CD4-positive, alpha-beta T cell treated with Interleukin-17A for 4 hours (primary cell): ENCODE data around the gene SNIP1.
"Not testable (repeated sequence)": the region's sequence is repeated elsewhere in the genome, so short reads cannot be mapped to it uniquely, and the experiment has no call there.

ENCODE experiments used
- DNase-seq: peaks from one replicate; pipeline ENCODE4 v3.0.0-alpha.2; 2020; ENCODE audit warnings: mixed read lengths

The SNIP1 gene

GRCh38 chr1:37509181-37509580 lies 44.9 kb downstream of the SNIP1 start:
- no peak for DNase-seq

DNA sequence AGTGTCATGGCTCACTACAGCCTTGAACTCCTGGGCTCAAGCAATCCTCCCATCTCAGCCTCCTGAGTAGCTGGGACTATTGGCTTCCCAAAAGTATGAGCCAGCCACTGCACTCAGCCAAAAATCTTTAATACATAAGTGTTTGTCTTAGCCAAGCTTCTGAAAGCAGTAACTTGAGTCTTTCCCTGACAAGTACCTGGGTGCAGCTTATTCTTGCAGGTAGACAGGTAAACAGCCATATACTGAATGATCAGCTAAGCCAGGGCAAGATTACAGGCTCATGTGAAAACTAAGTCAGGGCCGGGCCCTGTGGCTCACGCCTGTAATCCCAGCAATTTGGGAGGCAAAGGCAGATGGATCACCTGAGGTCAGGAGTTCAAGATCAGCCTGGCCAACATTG lies 47.4 kb downstream of the SNIP1 start:
- DNase-seq = no peak

GRCh38 chr1:37502791-37503190 lies 51.3 kb downstream of the SNIP1 start:
- DNase-seq = not testable (repeated sequence)

GRCh38 chr1:37502104-37502503 lies 52.0 kb downstream of the SNIP1 start:
- no peak for DNase-seq

GRCh38 chr1:37501661-37502060 lies 52.4 kb downstream of the SNIP1 start:
- DNase-seq = no peak

GRCh38 chr1:37498872-37499617 lies 55.0 kb downstream of the SNIP1 start:
- DNase-seq = no peak

DNA sequence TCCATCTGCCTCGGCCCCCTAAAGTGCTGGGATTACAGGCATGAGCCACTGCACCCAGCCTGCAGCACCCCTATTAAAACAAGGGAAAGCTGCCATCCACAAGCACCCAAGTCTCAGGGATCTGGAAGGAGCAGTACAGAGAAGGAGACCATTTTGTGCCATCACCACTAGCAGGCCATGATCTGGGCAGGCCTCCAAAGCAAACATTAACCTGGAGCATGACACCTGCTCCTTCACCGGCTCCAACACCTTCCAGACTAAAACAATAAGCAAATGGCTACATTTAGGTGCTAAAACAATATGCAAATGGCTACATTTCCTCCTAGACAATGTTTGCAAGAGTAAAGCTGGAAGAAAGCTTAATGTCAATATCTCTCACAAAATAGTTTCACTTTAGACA lies 56.3 kb downstream of the SNIP1 start:
- DNase-seq = no peak

- DNase-seq = no peak
Observed at GRCh38 chr1:37495875-37496274, 58.2 kb downstream of the SNIP1 start.

GRCh38 chr1:37493336-37494098 lies 60.6 kb downstream of the SNIP1 start:
- no peak for DNase-seq

DNA sequence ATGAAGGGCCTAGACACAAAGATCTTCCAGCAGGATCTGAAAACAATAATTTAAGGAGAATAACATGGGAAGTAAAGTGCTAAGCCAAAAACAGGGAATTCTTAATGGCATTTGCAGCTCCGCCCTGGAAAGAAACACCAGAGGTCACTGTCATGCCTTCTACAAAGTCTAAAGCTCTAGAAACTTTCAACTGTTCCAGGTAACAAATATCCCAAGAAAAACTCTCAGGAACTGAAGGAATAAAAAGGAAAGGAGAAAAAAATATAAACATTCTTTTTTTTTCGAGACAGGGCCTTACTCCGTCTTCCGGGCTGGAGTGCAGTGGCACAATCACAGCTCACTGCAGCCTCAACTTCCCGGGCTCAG lies 66.5 kb downstream of the SNIP1 start:
- no peak for DNase-seq

- DNase-seq = peak; percentile 87
Observed at GRCh38 chr1:37486680-37487618, 67.1 kb downstream of the SNIP1 start.

GRCh38 chr1:37485902-37486679 lies 68.0 kb downstream of the SNIP1 start:
- DNase-seq = no peak
